GM19023 (cell line): Measurements from ENCODE around the gene ERC1.

Experiments
- ATAC-seq: cut with Tn5 transposase; IDR thresholded peaks from one replicate; pipeline ENCODE4 v1.9.1; 2021; ENCODE audit warnings: mild to moderate bottlenecking, moderate library complexity; ENCODE audit not compliant: unreplicated experiment

The ERC1 gene

GRCh38 chr12:1501695-1502378 is 510.8 kb downstream of the ERC1 start:
- no peak for ATAC-seq

- no peak for ATAC-seq
These were observed 511.3 kb downstream of the ERC1 start for GRCh38 chr12:1502379-1502720.

- ATAC-seq, result no peak
These were observed 511.8 kb downstream of the ERC1 start for GRCh38 chr12:1502831-1503230.

- ATAC-seq, result no peak
These were observed 512.3 kb downstream of the ERC1 start for GRCh38 chr12:1503281-1503711.

- ATAC-seq, result no peak
These were observed 513.4 kb downstream of the ERC1 start for GRCh38 chr12:1504304-1504894.

GRCh38 chr12:1504895-1505311 is 513.9 kb downstream of the ERC1 start:
- ATAC-seq, result no peak

- no peak for ATAC-seq
These were observed 514.6 kb downstream of the ERC1 start for GRCh38 chr12:1505576-1505975.

- no peak for ATAC-seq
These were observed 516.3 kb downstream of the ERC1 start for GRCh38 chr12:1507308-1507707.

GRCh38 chr12:1509413-1510052 is 518.5 kb downstream of the ERC1 start:
- ATAC-seq, result no peak

GRCh38 chr12:1510056-1510812 is 519.2 kb downstream of the ERC1 start:
- no peak for ATAC-seq

- no peak for ATAC-seq
These were observed 524.0 kb downstream of the ERC1 start for GRCh38 chr12:1515010-1515409.

- no peak for ATAC-seq
These were observed 524.4 kb downstream of the ERC1 start for GRCh38 chr12:1515428-1515827.

GRCh38 chr12:1517007-1517406 is 526.0 kb downstream of the ERC1 start:
- ATAC-seq, result no peak

- ATAC-seq, result no peak
These were observed 526.9 kb downstream of the ERC1 start for GRCh38 chr12:1517734-1518525.

- ATAC-seq, result no peak
These were observed 527.8 kb downstream of the ERC1 start for GRCh38 chr12:1518591-1519516.

- ATAC-seq, result no peak
These were observed 528.6 kb downstream of the ERC1 start for GRCh38 chr12:1519642-1520041.

- no peak for ATAC-seq
These were observed 532.0 kb downstream of the ERC1 start for GRCh38 chr12:1523046-1523445.

- ATAC-seq, result no peak
These were observed 532.6 kb downstream of the ERC1 start for GRCh38 chr12:1523558-1524050.

GRCh38 chr12:1525858-1526257 is 534.8 kb downstream of the ERC1 start:
- no peak for ATAC-seq

GRCh38 chr12:1527789-1528188 is 536.8 kb downstream of the ERC1 start:
- no peak for ATAC-seq
